GM21515 (cell line): ENCODE data around the gene B4GALNT2.
A peak's percentile ranks its signal among the peaks of the same experiment; 100 is the strongest.

Source experiments
- ATAC-seq: cut with Tn5 transposase; IDR thresholded peaks from one replicate; pipeline ENCODE4 v1.9.1; 2021; ENCODE audit not compliant: unreplicated experiment

The B4GALNT2 gene

GRCh38 chr17:49204516-49204915, 71.9 kb downstream of the B4GALNT2 start:
- no peak for ATAC-seq

GRCh38 chr17:49209061-49209571, 76.5 kb downstream of the B4GALNT2 start:
- no peak for ATAC-seq

GRCh38 chr17:49210158-49211029, 77.8 kb downstream of the B4GALNT2 start, which contains the start of the genes ABI3 and GNGT2:
Gene ABI3, plus strand, starts transcription at chr17:49210707. Its CDS starts 18 bp downstream, at chr17:49210725.
Gene GNGT2, minus strand, starts transcription at chr17:49210574. Its CDS starts 3,152 bp downstream, at chr17:49207422.
- ATAC-seq, result peak; percentile 70

- ATAC-seq, result no peak
Observed at GRCh38 chr17:49213399-49213798, 80.8 kb downstream of the B4GALNT2 start.

DNA sequence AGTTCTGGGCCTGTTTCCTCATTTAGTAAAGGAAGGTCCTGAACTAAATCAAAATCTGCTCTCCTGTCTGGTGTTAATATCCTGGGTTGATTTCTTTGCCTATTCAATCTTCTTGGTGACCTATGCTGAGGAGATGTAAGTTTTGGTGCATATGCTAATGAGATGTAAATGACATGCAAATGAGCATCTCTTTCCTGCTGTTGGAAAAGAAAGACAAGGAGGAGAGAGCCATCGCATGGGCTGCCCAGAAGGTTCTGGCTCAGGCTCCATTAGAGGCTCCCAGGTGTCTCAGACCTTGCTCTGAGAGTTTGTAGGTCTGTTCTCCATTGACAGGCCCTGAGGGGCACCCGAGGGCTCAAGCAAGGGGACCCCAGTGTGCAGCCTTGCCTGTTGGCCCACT, 81.3 kb downstream of the B4GALNT2 start:
- no peak for ATAC-seq

DNA sequence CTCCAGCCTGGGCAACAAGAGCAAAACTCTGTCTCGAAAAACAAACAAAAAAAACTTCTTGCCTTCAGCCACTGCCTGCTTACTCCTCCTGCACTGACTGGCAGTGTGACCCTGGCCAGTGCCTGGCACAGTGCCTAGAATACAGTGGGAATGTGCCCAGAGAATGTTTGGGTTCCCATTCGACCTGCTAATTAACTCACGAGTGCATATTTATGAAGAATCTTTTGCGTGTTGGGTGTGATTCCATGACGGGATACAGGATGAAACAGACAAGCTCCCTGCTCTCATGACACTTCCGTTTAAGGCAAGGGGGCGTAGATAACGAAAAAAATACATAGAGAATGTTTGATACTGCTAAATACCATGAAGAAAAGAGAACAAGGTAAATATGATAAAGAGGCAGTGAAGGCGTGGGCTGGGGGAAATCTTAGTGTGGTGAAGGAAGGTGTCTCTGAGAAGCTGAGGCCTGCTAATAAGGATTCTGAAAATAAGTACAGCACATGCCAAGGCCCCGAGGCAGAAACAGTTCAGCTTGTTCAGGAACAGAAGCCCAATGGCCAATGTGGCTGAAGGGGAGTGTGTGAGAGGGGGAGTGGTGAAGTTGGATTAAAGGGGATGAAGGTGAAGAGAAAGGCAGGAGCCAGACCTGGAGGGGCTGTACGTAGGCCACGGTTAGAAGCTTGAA, 82.2 kb downstream of the B4GALNT2 start:
- no peak for ATAC-seq

DNA sequence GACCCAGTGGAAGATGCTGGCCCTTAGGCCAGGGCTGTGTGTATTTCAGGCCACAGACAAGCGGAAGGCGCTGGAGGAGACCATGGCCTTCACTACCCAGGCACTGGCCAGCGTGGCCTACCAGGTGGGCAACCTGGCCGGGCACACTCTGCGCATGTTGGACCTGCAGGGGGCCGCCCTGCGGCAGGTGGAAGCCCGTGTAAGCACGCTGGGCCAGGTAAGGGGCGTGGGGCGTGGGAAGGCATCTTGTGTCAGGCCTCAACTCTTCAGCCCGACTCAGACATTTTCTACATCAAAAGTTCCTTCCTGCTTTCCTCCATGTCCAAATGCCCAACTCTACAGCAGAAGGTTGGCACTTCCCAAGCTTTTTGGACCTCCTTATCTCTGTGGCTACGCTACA, 83.9 kb downstream of the B4GALNT2 start:
- ATAC-seq, result no peak

GRCh38 chr17:49216953-49217650, 84.5 kb downstream of the B4GALNT2 start:
- ATAC-seq, result no peak

DNA sequence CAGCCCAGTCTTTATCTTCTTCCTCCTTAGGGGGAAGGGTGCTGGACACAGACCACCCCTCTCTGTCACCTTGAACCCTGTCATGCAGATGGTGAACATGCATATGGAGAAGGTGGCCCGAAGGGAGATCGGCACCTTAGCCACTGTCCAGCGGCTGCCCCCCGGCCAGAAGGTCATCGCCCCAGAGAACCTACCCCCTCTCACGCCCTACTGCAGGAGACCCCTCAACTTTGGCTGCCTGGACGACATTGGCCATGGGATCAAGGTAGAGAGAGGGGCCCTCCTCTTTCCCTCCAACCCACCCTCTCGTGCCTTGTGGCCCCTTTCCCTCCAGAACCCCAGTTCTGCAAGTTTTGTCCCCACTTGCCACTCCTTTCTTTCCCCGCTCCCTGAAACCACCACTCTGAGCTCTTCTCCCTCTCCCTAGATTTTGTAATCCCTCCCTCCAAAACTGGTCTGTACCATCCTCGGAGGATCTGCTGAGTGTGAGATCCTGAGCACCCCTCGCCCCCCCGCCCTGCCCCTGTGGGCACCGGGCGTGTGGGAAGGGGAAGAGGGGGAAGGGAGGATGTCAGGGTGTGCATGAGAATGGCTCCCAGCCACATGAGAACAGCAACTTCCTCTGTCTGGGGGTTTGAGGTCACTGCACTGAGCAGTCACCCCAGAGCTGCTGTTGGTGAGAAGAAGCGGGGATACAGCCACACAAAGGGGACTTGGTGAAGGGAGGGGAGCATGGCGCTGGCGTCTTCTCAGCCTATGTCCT, 85.3 kb downstream of the B4GALNT2 start:
- peak; percentile 45 for ATAC-seq

DNA sequence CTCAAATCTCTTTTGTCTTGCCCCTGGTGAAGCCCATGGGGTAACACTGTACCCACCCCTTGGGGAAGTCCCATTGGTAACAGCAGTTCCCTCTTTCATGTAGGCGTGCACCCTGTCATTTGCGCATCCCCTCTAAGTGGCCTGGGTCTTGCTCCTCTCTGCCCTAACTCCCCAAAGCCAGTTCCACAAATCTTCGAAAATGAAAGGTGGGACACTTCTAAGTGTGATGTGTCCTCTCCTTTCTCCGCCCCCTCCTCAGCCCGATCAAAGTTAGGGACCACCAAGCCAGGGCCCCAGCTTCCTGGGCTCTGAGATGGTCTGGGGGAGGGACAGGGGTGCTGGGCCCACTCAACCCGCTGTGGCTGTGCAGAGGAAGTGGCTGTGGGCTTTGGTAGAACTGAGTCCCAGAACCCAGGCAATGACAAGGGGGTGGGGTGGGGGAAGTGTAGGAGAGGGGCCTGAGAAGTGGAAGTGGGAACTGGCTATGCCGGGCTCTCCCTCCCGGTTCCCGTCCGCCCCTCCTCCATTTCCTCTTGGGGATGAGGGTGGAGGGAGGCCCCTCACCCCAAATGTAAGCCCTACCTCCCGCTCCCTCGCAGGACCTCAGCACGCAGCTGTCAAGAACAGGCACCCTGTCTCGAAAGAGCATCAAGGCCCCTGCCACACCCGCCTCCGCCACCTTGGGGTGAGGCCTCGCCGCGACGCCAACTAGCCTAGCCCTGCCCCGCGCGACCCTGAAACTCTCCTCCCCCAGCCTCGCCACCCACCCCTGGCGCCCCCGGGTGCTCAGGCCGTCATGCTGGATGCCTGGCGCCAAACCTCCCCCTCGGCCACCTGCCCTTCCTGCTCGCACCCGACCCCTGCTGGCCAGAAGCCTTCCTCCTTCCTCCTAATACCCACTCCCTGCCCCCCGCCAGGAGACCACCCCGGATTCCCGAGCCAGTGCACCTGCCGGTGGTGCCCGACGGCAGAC, 86.7 kb downstream of the B4GALNT2 start:
- no peak for ATAC-seq

- ATAC-seq, result no peak
Observed at GRCh38 chr17:49219987-49220386, 87.4 kb downstream of the B4GALNT2 start.

GRCh38 chr17:49223168-49223516, 90.6 kb downstream of the B4GALNT2 start:
- no peak for ATAC-seq

DNA sequence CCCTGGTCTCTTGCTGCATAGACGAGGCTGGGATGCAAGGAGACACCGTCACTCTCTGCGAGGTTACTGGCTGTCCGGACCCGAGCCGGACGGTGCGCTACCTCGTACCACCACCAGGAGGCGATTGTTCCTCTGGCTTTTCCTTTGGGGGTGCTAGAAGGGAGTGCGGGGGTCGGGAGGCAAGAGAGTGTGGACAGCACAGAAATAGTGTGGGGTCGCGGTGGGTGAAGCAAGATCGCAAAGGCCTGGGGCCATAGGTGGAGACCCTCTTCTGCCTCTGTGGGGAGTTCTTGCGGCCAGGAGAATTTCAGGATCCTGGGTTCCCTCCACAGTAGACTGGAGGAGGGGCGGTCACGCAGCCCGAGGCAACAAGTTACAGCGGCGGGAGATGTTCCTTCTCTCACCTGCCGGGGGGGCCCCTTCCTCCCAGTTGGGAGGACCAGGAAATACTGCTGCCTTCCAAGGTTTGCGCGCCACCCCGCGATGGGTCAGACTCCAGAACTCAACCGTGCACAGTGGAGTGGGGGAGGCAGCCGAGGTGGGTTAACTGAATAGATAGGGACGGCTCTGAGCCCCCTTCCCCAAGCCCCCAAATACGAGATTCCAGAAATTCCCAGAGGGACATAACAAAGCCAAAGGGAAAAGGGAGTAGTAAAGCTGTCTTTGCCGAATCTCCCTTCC, 91.1 kb downstream of the B4GALNT2 start:
- no peak for ATAC-seq

DNA sequence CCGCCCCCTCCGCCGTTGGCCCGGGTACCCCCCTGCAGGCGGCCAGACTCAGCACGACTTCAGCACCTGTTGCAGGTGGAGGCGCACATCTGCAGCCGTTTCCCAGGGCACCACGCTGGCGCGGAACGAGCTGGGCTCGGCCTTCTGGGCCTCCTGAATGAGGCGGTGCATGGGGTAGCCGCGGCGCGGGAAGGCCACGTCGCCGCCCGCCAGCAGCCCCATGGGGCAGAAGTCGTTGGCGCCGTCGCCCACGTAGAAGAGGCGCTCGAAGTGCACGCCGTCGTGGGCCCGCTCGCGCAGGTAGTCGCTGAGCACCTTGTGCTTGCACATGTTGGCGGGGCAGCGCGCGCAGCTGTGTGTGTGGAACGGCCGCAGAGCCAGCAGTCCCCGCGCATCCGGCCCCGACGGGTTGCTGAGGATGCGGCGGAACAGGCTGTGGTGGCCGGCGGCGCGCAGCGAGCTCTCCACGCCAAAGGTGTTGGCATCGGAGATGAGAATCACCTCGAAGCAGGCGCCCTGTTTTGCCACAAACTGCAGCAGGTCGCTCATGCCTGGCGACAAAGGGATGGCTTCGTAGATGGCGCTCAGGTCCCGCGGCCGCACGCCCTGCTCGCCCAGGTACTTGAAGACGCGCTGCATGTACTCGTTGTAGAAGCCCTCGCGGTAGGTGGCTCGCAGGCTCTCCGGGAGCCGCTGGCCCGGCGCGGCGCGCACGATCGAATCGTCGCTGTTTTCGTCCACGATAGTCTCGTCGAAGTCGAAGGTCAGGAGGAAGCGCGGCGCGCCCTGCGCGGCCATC, 91.8 kb downstream of the B4GALNT2 start:
- no peak for ATAC-seq

- no peak for ATAC-seq
Observed at GRCh38 chr17:49224997-49225337, 92.4 kb downstream of the B4GALNT2 start.

GRCh38 chr17:49225554-49226236, 93.1 kb downstream of the B4GALNT2 start:
- ATAC-seq, result no peak
